Adrenal gland (tissue), 12 donors: Measurements from ENCODE around the gene METTL27. TPM values are rescaled to one million over a fixed set of nuclear protein-coding genes. Genes with fewer than 3 reads are reported as not detected.
"Not testable (repeated sequence)": the region's sequence is repeated elsewhere in the genome, so short reads cannot be mapped to it uniquely, and the experiment has no call there.

Source experiments
- DNase-seq, 7 donors: peaks; one replicate each; pipeline ENCODE4 v3.0.0-alpha.2; 2019 to 2020
- H3K27ac ChIP-seq, 5 donors: fragments of 200-600 bp; sonication (generic) in 4 of 5; 1 replicate in 3 of 5; 2 replicates in 2 of 5; pipeline versions ENCODE4 v1.5.1 to v1.8.0; 2016 to 2020; ENCODE audit warnings: mild to moderate bottlenecking in 1 of 5
- H3K27me3 ChIP-seq: fragments of 200-600 bp; 2 replicates; pipeline ENCODE4 v1.8.0; 2021
- H3K36me3 ChIP-seq, 2 donors: fragments of 200-600 bp; replicated peaks in 1 of 2; 1 replicate in 1 of 2; 2 replicates in 1 of 2; pipeline versions ENCODE4 v1.5.1 to v1.8.0; 2018 to 2022
- H3K4me1 ChIP-seq, 2 donors: fragments of 200-600 bp; replicated peaks in 1 of 2; 1 replicate in 1 of 2; 2 replicates in 1 of 2; pipeline versions ENCODE4 v1.5.1 to v1.8.0; 2018 to 2021
- H3K4me3 ChIP-seq, 4 donors: fragments of 200-600 bp; sonication (generic) in 3 of 4; one replicate each; pipeline ENCODE4 v1.5.1; 2016 to 2018
- H3K9me3 ChIP-seq, 3 donors: fragments of 200-600 bp; sonication (generic) in 1 of 3; replicated peaks in 1 of 3; 1 replicate in 2 of 3; 2 replicates in 1 of 3; pipeline versions ENCODE4 v1.5.1 to v1.8.0; 2016 to 2021
- CTCF ChIP-seq, 6 experiments: fragments of 450-650 bp in 4 of 6; fragments of 200-600 bp in 2 of 6; sonication (generic) in 1 of 6; IDR thresholded peaks; 1 replicate in 5 of 6; 2 replicates in 1 of 6; pipeline versions ENCODE4 v1.5.1 to v1.8.0; 2016 to 2021; ENCODE audit warnings: antibody characterized with exemption in 6 of 6, mild to moderate bottlenecking in 2 of 6, moderate library complexity in 1 of 6
- POLR2A ChIP-seq, 2 donors: fragments of 450-650 bp; IDR thresholded peaks; one replicate each; pipeline ENCODE4 v1.6.1; 2017; ENCODE audit warnings: antibody characterized with exemption in 2 of 2, mild to moderate bottlenecking in 2 of 2, moderate library complexity in 1 of 2
- WGBS, 4 donors: extraction: QIAGEN DNeasy Blood & Tissue Kit in 2 of 4; methylation state at CpG; one replicate each; pipeline versions ENCODE4 v1.1.5 to v1.1.7; 2013 to 2017; 5-methylcytosine and 5-hydroxymethylcytosine counted together
- intact Hi-C, 2 donors: fragments of 100-400 bp; cut with DNase I; formaldehyde crosslinking; loops; one replicate each; pipeline versions ENCODE4 v1.14.1 to v1.15.0; 2022 to 2023
- polyA plus RNA-seq, 3 donors: library from polyadenylated mRNA; stranded (reverse); fragments of 200-250 nt in 2 of 3; fragments of 350-450 nt in 1 of 3; fragmentation: Illumina TruSeq in 1 of 3; extraction: RNeasy Lipid Tissue Mini Kit (QIAGEN cat#74804) in 1 of 3; gene quantifications; one replicate each; pipeline ENCODE4 v1.2.3, GENCODE V29; 2013 to 2014
- total RNA-seq, 9 donors: library from RNA; depleted of rRNA in 4 of 9; stranded (reverse); fragments of >200 nt in 4 of 9; fragments of 120-200 nt in 1 of 9; fragmentation: NEBNext Ultra II Directional in 1 of 9; extraction: Animal tissue kit (Norgen Biotek cat#: 25700) in 1 of 9; gene quantifications; one replicate each; pipeline versions ENCODE4 v1.1.0 to v1.2.4, GENCODE V29; 2013 to 2023
- donor health status: healthy with polysubstance abuse.
- donor health status: Bipolar disorder and iron deficiency.
- donor health status: DM: yes; HTN: yes; CAD: no.
- donor health status: DM: no; HTN: no; CAD: no.
- donor health status: DM: no; HTN: no; CAD: no.
- donor health status: DM: yes; HTN: yes; CAD: no.

Gene METTL27
- total and polyA plus RNA-seq, 12 donors: 0.40 to 8.3 (median 2.6) TPM; not detected in 1

- no peaks in the 10 kb centered on the region for H3K36me3 ChIP-seq
- TF ChIP-seq CTCF (IDR thresholded peaks at IDR 0.05) (no peak), POLR2A (IDR thresholded peaks at IDR 0.05) (no peak)
- WGBS, 4 donors: 61 to 89% (median 71%) methylated on average over 4 to 6 of the region's 6 CpGs
- H3K27me3 ChIP-seq: no peaks in the 10 kb centered on the region
- no peak overlapping the region for H3K27ac ChIP-seq
- intact Hi-C loops: no loop called here
- peaks cover 6 to 13% of the 10 kb centered on the region in 2 donors for H3K4me1 ChIP-seq
- no peaks in the 10 kb centered on the region for H3K9me3 ChIP-seq
- no peak for DNase-seq
- H3K4me3 ChIP-seq: no peak overlapping the region
Measured at GRCh38 chr7:73838642-73839041, 3.7 kb downstream of the METTL27 start.

- H3K9me3 ChIP-seq, H3K27me3 ChIP-seq, H3K36me3 ChIP-seq, H3K4me3 ChIP-seq, intact Hi-C loops, DNase-seq, H3K4me1 ChIP-seq, H3K27ac ChIP-seq: not testable (repeated sequence)
Measured at GRCh38 chr7:73837167-73837566, 5.1 kb downstream of the METTL27 start.

- Histone ChIP-seq H3K9me3 (no peaks in the 10 kb centered on the region), H3K27ac (no peak overlapping the region), H3K4me3 (no peak overlapping the region), H3K4me1 (peaks cover 5 to 11% of the 10 kb centered on the region in 2 donors), H3K36me3 (no peaks in the 10 kb centered on the region), H3K27me3 (no peaks in the 10 kb centered on the region)
- 79 to 100% (median 86%) methylated on average over 2 to 11 of the region's 11 CpGs for WGBS, 4 donors
- no peak for DNase-seq
- intact Hi-C loops: no loop called here
- TF ChIP-seq POLR2A (IDR thresholded peaks at IDR 0.05) (no peak), CTCF (IDR thresholded peaks at IDR 0.05) (no peak)
Measured at GRCh38 chr7:73834626-73835191, 7.6 kb downstream of the METTL27 start.

GRCh38 chr7:73833251-73833919 is 8.9 kb downstream of the METTL27 start:
- Histone ChIP-seq H3K36me3 (no peaks in the 10 kb centered on the region), H3K27me3 (no peaks in the 10 kb centered on the region), H3K9me3 (no peaks in the 10 kb centered on the region), H3K4me1 (peaks cover 5 to 14% of the 10 kb centered on the region in 2 donors), H3K4me3 (no peak overlapping the region), H3K27ac (no peak overlapping the region)
- peak in 1 of 7 donors; percentile 25 for DNase-seq
- 72 to 83% (median 76%) methylated on average over 13 of the region's 13 CpGs for WGBS, 4 donors
- intact Hi-C loops: no loop called here
- no peak for TF ChIP-seq POLR2A (IDR thresholded peaks at IDR 0.05)
- no peak for TF ChIP-seq CTCF (IDR thresholded peaks at IDR 0.05)

GRCh38 chr7:73832806-73833205 is 9.5 kb downstream of the METTL27 start:
- H3K9me3 ChIP-seq: no peaks in the 10 kb centered on the region
- H3K4me1 ChIP-seq: peaks cover 8 to 20% of the 10 kb centered on the region in 2 donors
- H3K27me3 ChIP-seq: no peaks in the 10 kb centered on the region
- H3K36me3 ChIP-seq: no peaks in the 10 kb centered on the region
- H3K27ac ChIP-seq: no peak overlapping the region
- TF ChIP-seq POLR2A (IDR thresholded peaks at IDR 0.05) (no peak), CTCF (IDR thresholded peaks at IDR 0.05) (no peak)
- H3K4me3 ChIP-seq: no peak overlapping the region
- no peak for DNase-seq
- WGBS, 4 donors: 75 to 84% (median 78%) methylated on average over 13 of the region's 13 CpGs
- intact Hi-C loops: no loop called here
